ENCODE results near the gene ALDH7A1. TPM values are rescaled to one million over a fixed set of nuclear protein-coding genes. Genes with fewer than 3 reads are reported as not detected.

ALDH7A1 gene
- total RNA-seq, 1 experiment from 2014 or later, result 176 TPM

- no peak for TF ChIP-seq ZNF512 (CRISPR knock-in tag; IDR thresholded peaks at IDR 0.05; ENCODE audit: borderline replicate concordance)
Measured at GRCh38 chr5:126508251-126508961, 86.6 kb downstream of the ALDH7A1 start (continued).

GRCh38 chr5:126506079-126506478 lies 88.9 kb downstream of the ALDH7A1 start:
- H3K4me3 Mint-ChIP-seq, result no peak overlapping the region
- TF ChIP-seq TEAD4 (CRISPR knock-in tag; IDR thresholded peaks at IDR 0.05) (no peak), AR (CRISPR knock-in tag; IDR thresholded peaks at IDR 0.05) (no peak), ZNF423 (CRISPR knock-in tag; IDR thresholded peaks at IDR 0.05) (no peak), CREM (CRISPR knock-in tag; IDR thresholded peaks at IDR 0.05) (no peak), PREB (CRISPR knock-in tag; IDR thresholded peaks at IDR 0.05; ENCODE audit: borderline replicate concordance) (no peak), ZNF121 (CRISPR knock-in tag; IDR thresholded peaks at IDR 0.05) (no peak), NFATC4 (CRISPR knock-in tag; IDR thresholded peaks at IDR 0.05) (no peak), ZNF138 (CRISPR knock-in tag; conservative IDR thresholded peaks at IDR 0.05) (no peak)
- H3K27me3 Mint-ChIP-seq (ENCODE audit: low read depth), result no peaks in the 10 kb centered on the region
- no peak for ATAC-seq
- no peak for DNase-seq (ENCODE audit: low spot score)
- POLR2A ChIA-PET, result no interaction called here
- no peak overlapping the region for H3K27ac Mint-ChIP-seq
- no peaks in the 10 kb centered on the region for H3K36me3 Mint-ChIP-seq
- H3K9me3 Mint-ChIP-seq, result no peaks in the 10 kb centered on the region
- H3K4me1 Mint-ChIP-seq, result peaks cover 13% of the 10 kb centered on the region
- CTCF ChIA-PET, result no interaction called here

- DNase-seq (ENCODE audit: low spot score), result no peak
- H3K9me3 Mint-ChIP-seq, result no peaks in the 10 kb centered on the region
- ChIA-PET CTCF (no interaction called here), POLR2A (no interaction called here)
- no peaks in the 10 kb centered on the region for H3K27me3 Mint-ChIP-seq (ENCODE audit: low read depth)
- TF ChIP-seq MYBL2 (CRISPR knock-in tag; IDR thresholded peaks at IDR 0.05) (no peak), FOXP4 (CRISPR knock-in tag; IDR thresholded peaks at IDR 0.05) (no peak), NFATC4 (CRISPR knock-in tag; IDR thresholded peaks at IDR 0.05) (no peak)
- peaks cover 12% of the 10 kb centered on the region for H3K4me1 Mint-ChIP-seq
- no peaks in the 10 kb centered on the region for H3K36me3 Mint-ChIP-seq
- no peak overlapping the region for H3K4me3 Mint-ChIP-seq
- ATAC-seq, result no peak
- H3K27ac Mint-ChIP-seq, result no peak overlapping the region
Measured at GRCh38 chr5:126503602-126504104, 91.4 kb downstream of the ALDH7A1 start.

- ChIA-PET CTCF (interaction anchor here (1.3 to 3.0 kb wide), 3 partner anchors 9 to 96 kb away, joined by 4 to 44 read pairs (median 5); no protein-coding TSS in a partner anchor), POLR2A (no interaction called here)
- no peak overlapping the region for H3K4me3 Mint-ChIP-seq
- DNase-seq (ENCODE audit: low spot score), result no peak
- no peaks in the 10 kb centered on the region for H3K9me3 Mint-ChIP-seq
- no peak for ATAC-seq
- H3K27ac Mint-ChIP-seq, result no peak overlapping the region
- no peaks in the 10 kb centered on the region for H3K27me3 Mint-ChIP-seq (ENCODE audit: low read depth)
- peaks cover 10% of the 10 kb centered on the region for H3K4me1 Mint-ChIP-seq
- no peaks in the 10 kb centered on the region for H3K36me3 Mint-ChIP-seq
- no peak for TF ChIP-seq SMAD3 (CRISPR knock-in tag; IDR thresholded peaks at IDR 0.05; ENCODE audit: borderline replicate concordance)
- no peak for TF ChIP-seq ZSCAN18 (CRISPR knock-in tag; IDR thresholded peaks at IDR 0.05)
- TF ChIP-seq PRDM15 (CRISPR knock-in tag; IDR thresholded peaks at IDR 0.05), result no peak
- no peak for TF ChIP-seq PREB (CRISPR knock-in tag; IDR thresholded peaks at IDR 0.05; ENCODE audit: borderline replicate concordance)
- TF ChIP-seq SMAD4 (CRISPR knock-in tag; IDR thresholded peaks at IDR 0.05), result no peak
Measured at GRCh38 chr5:126501448-126501847, 93.6 kb downstream of the ALDH7A1 start.

Data from WTC11 (cell line).